ENCODE measurements around the gene L3MBTL2. TPM values are rescaled to one million over a fixed set of nuclear protein-coding genes. Genes with fewer than 3 reads are reported as not detected.
A peak's percentile ranks its signal among the peaks of the same experiment; 100 is the strongest.

The L3MBTL2 gene
- total and polyA plus RNA-seq, 7 donors: 7.2 to 19.0 (median 13.9) TPM

GRCh38 chr22:41217553-41218157, 12.5 kb downstream of the L3MBTL2 start:
- no peaks in the 10 kb centered on the region for H3K9me3 ChIP-seq
- peak; percentile 90 for DNase-seq
- TF ChIP-seq EP300 (IDR thresholded peaks at IDR 0.05) (no peak), POLR2AphosphoS5 (IDR thresholded peaks at IDR 0.05) (peak; percentile 35 to 62 (median 48)), POLR2A (IDR thresholded peaks at IDR 0.05) (no peak), CTCF (IDR thresholded peaks at IDR 0.05) (no peak)
- peak overlapping the region; percentile 71 to 83 (median 73) for H3K27ac ChIP-seq
- peaks cover 0 to 21% (median 18%) of the 10 kb centered on the region in 4 donors for H3K4me1 ChIP-seq
- peaks cover 9 to 64% (median 25%) of the 10 kb centered on the region in 4 donors for H3K36me3 ChIP-seq
- 40 to 72% methylated on average over 16 of the region's 16 CpGs for WGBS, 2 donors
- intact Hi-C loops (cut with DNase I): no loop called here
- peak overlapping the region in 2 of 4 donors; percentile 2 to 19 for H3K4me3 ChIP-seq
- no peaks in the 10 kb centered on the region for H3K27me3 ChIP-seq

GRCh38 chr22:41222846-41223507, 17.9 kb downstream of the L3MBTL2 start:
- no peak for DNase-seq
- no peak overlapping the region for H3K27ac ChIP-seq
- no peaks in the 10 kb centered on the region for H3K27me3 ChIP-seq
- H3K9me3 ChIP-seq: no peaks in the 10 kb centered on the region
- TF ChIP-seq CTCF (IDR thresholded peaks at IDR 0.05) (no peak), POLR2A (IDR thresholded peaks at IDR 0.05) (no peak), POLR2AphosphoS5 (IDR thresholded peaks at IDR 0.05) (no peak), EP300 (IDR thresholded peaks at IDR 0.05) (no peak)
- no peak overlapping the region for H3K4me3 ChIP-seq
- peaks cover 0 to 5% (median 4%) of the 10 kb centered on the region in 4 donors for H3K4me1 ChIP-seq
- peaks cover 26 to 92% (median 57%) of the 10 kb centered on the region in 4 donors for H3K36me3 ChIP-seq
- intact Hi-C loops (cut with DNase I): no loop called here
- 94 to 95% methylated on average over 9 of the region's 9 CpGs for WGBS, 2 donors

- Histone ChIP-seq H3K27me3 (no peaks in the 10 kb centered on the region), H3K4me1 (no peaks in the 10 kb centered on the region), H3K36me3 (peaks cover 26 to 96% (median 61%) of the 10 kb centered on the region in 4 donors), H3K27ac (no peak overlapping the region), H3K4me3 (no peak overlapping the region), H3K9me3 (no peaks in the 10 kb centered on the region)
- DNase-seq: no peak
- TF ChIP-seq CTCF (IDR thresholded peaks at IDR 0.05) (no peak), EP300 (IDR thresholded peaks at IDR 0.05) (no peak), POLR2A (IDR thresholded peaks at IDR 0.05) (no peak), POLR2AphosphoS5 (IDR thresholded peaks at IDR 0.05) (no peak)
- intact Hi-C loops (cut with DNase I): no loop called here
- WGBS, 2 donors: 93 to 94% methylated on average over 7 of the region's 7 CpGs
These were observed 18.4 kb downstream of the L3MBTL2 start for GRCh38 chr22:41223535-41223934.

- peaks cover 24 to 88% (median 53%) of the 10 kb centered on the region in 4 donors for H3K36me3 ChIP-seq
- no peaks in the 10 kb centered on the region for H3K27me3 ChIP-seq
- no peaks in the 10 kb centered on the region for H3K9me3 ChIP-seq
- DNase-seq: no peak
- no peak overlapping the region for H3K27ac ChIP-seq
- no peak overlapping the region for H3K4me3 ChIP-seq
- TF ChIP-seq CTCF (IDR thresholded peaks at IDR 0.05) (no peak), EP300 (IDR thresholded peaks at IDR 0.05) (no peak), POLR2A (IDR thresholded peaks at IDR 0.05) (no peak), POLR2AphosphoS5 (IDR thresholded peaks at IDR 0.05) (no peak)
- no peaks in the 10 kb centered on the region for H3K4me1 ChIP-seq
- intact Hi-C loops (cut with DNase I): no loop called here
- 91 to 92% methylated on average over 26 of the region's 26 CpGs for WGBS, 2 donors
These were observed 21.9 kb downstream of the L3MBTL2 start for GRCh38 chr22:41226723-41227655.
